Subcutaneous abdominal adipose tissue (tissue), 5 donors: Measurements from ENCODE around the gene ENTPD2.

Experiments
- H3K27ac ChIP-seq: one replicate; pipeline ENCODE4 v1.7.0; 2013; ENCODE audit warnings: low read depth, mild to moderate bottlenecking, inconsistent platforms, low read length, moderate library complexity
- H3K27me3 ChIP-seq, 5 donors: one replicate each; pipeline ENCODE4 v1.7.0; 2013; ENCODE audit warnings: low read length in 5 of 5, inconsistent platforms in 1 of 5; ENCODE audit not compliant: control insufficient read depth in 5 of 5, insufficient read depth in 4 of 5
- H3K36me3 ChIP-seq, 5 donors: one replicate each; pipeline ENCODE4 v1.7.0; 2013; ENCODE audit warnings: low read length in 5 of 5; ENCODE audit not compliant: control insufficient read depth in 5 of 5, insufficient read depth in 5 of 5
- H3K4me1 ChIP-seq, 5 donors: one replicate each; pipeline ENCODE4 v1.7.0; 2013; ENCODE audit warnings: low read length in 5 of 5, mild to moderate bottlenecking in 3 of 5, moderate library complexity in 1 of 5; ENCODE audit not compliant: control insufficient read depth in 5 of 5, insufficient read depth in 5 of 5
- H3K4me3 ChIP-seq, 5 donors: one replicate each; pipeline ENCODE4 v1.7.0; 2013; ENCODE audit warnings: low read length in 5 of 5, low read depth in 1 of 5
- H3K9ac ChIP-seq, 5 donors: one replicate each; pipeline ENCODE4 v1.7.0; 2013; ENCODE audit warnings: low read length in 5 of 5, mild to moderate bottlenecking in 4 of 5, moderate library complexity in 3 of 5
- H3K9me3 ChIP-seq, 5 donors: one replicate each; pipeline ENCODE4 v1.7.0; 2013; ENCODE audit warnings: low read length in 5 of 5; ENCODE audit not compliant: control insufficient read depth in 5 of 5
- donor health status: healthy.
- donor health status: healthy.
- donor health status: healthy.
- donor health status: healthy.
- donor health status: healthy.

The ENTPD2 gene

DNA sequence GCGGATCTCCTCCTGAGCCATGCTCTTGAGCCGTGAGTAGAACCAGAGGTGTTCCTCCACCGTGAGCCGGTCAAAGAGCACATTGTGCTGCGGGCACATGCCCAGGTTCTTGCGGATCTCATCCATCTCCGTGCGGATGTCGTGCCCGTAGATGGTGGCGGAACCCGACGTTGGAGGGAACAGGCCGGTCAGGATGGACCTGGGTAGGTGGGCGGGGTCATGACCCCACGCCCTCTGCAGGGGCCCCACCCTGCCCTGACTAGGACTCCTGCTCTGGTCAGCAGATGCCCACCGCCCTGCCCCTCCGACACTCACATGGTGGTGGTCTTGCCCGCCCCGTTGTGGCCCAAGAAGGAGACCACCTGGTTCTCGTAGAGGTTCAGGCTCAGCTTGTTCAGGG lies 37.9 kb downstream of the ENTPD2 start:
- no peaks in the 10 kb centered on the region for H3K9me3 ChIP-seq
- H3K9ac ChIP-seq = no peak overlapping the region
- H3K27me3 ChIP-seq = no peaks in the 10 kb centered on the region
- no peak overlapping the region for H3K27ac ChIP-seq
- no peaks in the 10 kb centered on the region for H3K4me1 ChIP-seq
- peaks cover 0 to 87% (median 64%) of the 10 kb centered on the region in 5 donors for H3K36me3 ChIP-seq
- no peak overlapping the region for H3K4me3 ChIP-seq

DNA sequence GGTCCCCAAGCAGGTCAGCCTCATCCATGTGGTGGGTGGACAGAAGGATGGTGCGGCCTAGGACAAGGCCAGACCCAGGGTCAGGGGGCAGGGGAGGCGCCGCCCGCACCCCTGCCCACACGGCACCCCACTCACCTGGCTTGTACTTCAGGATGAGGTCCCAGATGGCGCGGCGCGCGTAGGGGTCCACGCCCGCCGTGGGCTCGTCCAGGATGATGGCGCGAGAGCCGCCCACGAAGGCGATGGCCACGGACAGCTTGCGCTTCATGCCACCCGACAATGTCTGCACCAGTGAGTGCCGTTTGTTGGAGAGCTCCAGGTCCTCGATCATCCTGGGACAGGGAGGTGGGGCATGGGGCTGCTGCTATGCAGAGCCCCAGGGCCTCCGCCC lies 38.3 kb downstream of the ENTPD2 start:
- no peaks in the 10 kb centered on the region for H3K9me3 ChIP-seq
- no peak overlapping the region for H3K9ac ChIP-seq
- no peaks in the 10 kb centered on the region for H3K4me1 ChIP-seq
- H3K4me3 ChIP-seq = no peak overlapping the region
- no peak overlapping the region for H3K27ac ChIP-seq
- H3K36me3 ChIP-seq = peaks cover 0 to 84% (median 61%) of the 10 kb centered on the region in 5 donors
- H3K27me3 ChIP-seq = no peaks in the 10 kb centered on the region

DNA sequence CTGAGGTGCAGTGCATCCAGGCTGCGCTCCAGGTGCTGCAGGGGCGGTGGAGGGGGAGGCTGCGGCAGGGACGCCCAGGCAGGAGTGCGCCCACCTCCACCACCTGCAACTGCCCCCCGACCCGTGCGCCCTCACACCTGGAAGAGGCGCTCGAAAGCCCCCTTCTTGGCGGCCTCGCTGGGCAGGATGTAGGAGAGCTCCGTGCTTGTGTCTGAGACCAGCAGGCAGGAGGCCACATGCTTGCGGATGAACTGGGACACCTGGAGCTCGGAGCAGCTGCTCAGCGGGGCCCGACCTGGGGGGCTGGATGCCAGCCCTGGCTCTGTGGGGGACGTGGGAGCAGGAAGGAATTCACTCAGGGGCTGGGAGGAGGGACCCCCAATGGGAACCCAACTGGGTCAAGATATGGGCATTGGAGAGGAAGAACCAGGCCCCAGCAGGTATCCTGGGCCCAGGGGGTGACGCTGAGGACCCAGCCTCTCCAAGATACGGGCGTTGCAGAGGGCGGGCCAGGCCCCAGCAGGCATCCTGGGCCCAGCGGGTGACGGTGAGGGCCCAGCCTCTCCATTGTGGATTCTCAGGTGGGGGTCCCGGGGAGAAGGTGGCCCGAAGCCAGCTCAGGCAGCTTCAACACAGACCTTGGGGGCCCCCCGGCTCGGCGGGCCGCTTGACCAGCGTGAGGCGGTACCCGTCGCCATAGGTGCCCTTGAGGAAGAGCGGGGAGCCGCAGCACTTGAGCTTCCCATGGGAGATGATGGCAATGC lies 38.9 kb downstream of the ENTPD2 start:
- H3K9ac ChIP-seq = no peak overlapping the region
- no peaks in the 10 kb centered on the region for H3K9me3 ChIP-seq
- no peak overlapping the region for H3K4me3 ChIP-seq
- H3K36me3 ChIP-seq = peaks cover 0 to 81% (median 63%) of the 10 kb centered on the region in 5 donors
- no peaks in the 10 kb centered on the region for H3K27me3 ChIP-seq
- no peaks in the 10 kb centered on the region for H3K4me1 ChIP-seq
- H3K27ac ChIP-seq = no peak overlapping the region

DNA sequence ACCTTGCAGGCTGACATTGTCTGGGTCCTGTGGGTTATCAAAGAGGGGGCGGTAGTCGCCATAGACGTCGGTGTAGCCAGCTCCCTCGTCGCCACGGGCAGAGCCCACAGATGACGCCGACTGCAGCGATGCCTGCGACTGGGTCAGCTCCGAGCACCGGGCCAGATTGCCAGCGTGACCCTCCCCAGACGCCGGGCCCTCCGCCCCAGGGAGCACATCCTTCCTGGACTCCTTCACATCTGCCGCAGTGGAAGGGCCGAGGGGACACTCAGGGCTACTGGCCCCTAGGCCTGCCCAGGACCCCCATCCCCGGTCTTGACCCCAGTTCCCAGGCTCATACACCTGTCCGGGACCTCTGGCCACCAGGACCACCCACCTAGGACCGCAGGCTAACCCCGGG lies 39.7 kb downstream of the ENTPD2 start:
- no peak overlapping the region for H3K27ac ChIP-seq

DNA sequence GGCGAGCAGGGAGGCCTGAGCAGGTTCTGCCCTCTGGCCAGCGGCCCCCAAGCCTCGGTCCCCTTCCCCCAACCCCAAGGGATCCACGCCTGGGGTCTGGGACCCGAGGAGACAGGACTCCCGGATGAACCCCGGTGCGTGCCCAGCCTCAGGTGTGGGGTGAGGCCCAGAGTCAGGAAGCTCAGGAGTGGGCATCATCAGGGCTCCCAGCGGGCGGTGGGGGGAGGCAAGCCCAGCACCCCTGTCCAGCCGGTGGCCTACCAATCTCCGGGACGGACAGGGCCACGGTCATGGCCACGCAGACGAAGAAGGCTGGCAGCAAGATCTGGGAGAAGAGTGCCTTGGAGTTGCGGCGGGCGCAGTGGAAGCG lies 40.3 kb downstream of the ENTPD2 start:
- Histone ChIP-seq H3K27me3 (no peaks in the 10 kb centered on the region), H3K4me1 (no peaks in the 10 kb centered on the region), H3K36me3 (peaks cover 0 to 82% (median 66%) of the 10 kb centered on the region in 5 donors), H3K4me3 (no peak overlapping the region), H3K9me3 (no peaks in the 10 kb centered on the region), H3K27ac (no peak overlapping the region), H3K9ac (no peak overlapping the region)

More for the DNA sequence above, 39.7 kb downstream of the ENTPD2 start:
- no peaks in the 10 kb centered on the region for H3K9me3 ChIP-seq
- H3K9ac ChIP-seq = no peak overlapping the region
- H3K4me3 ChIP-seq = no peak overlapping the region
- H3K27me3 ChIP-seq = no peaks in the 10 kb centered on the region
- no peaks in the 10 kb centered on the region for H3K4me1 ChIP-seq
- H3K36me3 ChIP-seq = peaks cover 0 to 85% (median 69%) of the 10 kb centered on the region in 5 donors

DNA sequence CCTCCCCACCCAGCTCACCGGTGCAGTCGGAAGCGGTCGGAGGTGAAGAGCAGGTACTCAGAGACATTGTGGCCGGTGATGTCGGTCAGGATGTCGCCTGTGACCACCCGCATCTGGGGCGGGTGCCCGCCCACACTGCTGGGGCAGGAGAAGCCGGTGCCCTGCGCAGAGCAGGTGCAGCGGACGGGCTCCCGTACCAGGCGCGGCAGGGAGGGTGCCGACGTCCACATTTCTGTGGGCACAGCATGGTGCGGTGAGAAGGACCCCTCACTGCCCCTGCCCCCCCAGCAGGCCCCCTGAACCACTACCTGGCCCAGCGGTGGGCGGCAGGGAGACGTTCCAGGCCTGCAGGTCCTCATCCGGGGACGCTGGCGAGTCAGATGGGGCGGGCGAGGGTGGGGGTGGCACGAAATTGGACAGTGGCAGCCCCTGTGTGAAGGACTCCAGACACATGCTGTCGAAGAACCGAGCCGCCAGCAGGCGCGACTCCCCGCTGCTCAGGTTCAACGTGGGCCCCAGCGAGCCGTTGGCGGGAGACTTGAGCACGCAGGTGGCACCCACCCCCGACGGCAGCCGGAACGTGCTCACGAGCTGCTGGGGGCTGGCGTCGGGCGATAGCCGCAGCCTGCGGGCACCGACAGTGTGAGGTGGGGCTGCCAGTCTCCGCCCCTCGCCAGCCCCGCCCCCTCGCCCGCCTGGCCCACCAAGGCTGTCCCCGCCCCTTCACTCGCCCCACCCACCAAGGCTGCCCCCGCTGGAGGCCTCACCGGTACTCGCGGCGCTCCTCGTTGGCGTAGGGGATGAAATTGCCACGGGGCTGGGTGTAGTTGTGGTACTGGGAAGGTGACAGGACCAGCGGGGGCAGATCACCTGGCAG lies 40.9 kb downstream of the ENTPD2 start:
- no peaks in the 10 kb centered on the region for H3K27me3 ChIP-seq
- no peak overlapping the region for H3K27ac ChIP-seq
- H3K4me3 ChIP-seq = no peak overlapping the region
- peaks cover 0 to 86% (median 69%) of the 10 kb centered on the region in 5 donors for H3K36me3 ChIP-seq
- H3K4me1 ChIP-seq = no peaks in the 10 kb centered on the region
- H3K9me3 ChIP-seq = no peaks in the 10 kb centered on the region
- H3K9ac ChIP-seq = no peak overlapping the region

DNA sequence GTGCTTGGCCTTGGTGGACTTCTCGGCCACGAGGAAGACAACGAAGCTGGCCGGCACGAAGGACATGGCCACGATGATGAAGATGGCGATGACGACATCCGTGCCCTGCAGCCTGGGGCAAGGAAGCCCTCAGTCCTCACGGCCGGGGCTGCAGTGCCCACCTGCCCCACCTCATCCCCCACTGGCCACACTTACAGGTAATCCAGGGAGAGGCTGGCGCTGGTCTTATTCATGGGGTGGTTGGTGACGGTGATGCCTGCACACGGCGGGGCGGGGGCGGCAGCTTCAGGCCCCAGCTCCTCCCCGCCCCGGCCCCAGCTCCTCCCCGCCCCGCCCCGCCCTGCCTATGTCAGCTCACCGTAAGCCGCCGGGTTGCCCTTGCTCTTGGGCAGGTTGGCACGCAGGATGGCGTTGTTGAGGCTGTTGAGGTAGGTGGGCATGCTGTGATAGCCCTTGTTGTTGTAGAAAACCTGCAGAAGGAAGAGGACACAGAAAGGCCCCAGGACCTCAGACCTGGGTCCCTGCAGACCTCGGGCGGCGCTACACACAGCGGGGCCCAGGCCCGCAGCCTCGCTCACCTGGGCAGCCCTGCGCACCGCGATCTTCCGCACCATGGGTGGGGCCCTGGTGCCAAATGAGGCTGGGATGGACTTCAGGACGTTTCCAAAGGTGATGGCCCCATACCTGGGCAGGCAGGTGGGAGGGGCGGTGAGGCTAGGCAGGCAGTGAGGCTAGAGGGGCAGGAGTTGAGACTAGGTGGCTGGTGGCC lies 41.8 kb downstream of the ENTPD2 start:
- Histone ChIP-seq H3K9me3 (no peaks in the 10 kb centered on the region), H3K4me3 (no peak overlapping the region), H3K27me3 (no peaks in the 10 kb centered on the region), H3K36me3 (peaks cover 0 to 84% (median 64%) of the 10 kb centered on the region in 5 donors), H3K27ac (no peak overlapping the region), H3K4me1 (no peaks in the 10 kb centered on the region), H3K9ac (no peak overlapping the region)

DNA sequence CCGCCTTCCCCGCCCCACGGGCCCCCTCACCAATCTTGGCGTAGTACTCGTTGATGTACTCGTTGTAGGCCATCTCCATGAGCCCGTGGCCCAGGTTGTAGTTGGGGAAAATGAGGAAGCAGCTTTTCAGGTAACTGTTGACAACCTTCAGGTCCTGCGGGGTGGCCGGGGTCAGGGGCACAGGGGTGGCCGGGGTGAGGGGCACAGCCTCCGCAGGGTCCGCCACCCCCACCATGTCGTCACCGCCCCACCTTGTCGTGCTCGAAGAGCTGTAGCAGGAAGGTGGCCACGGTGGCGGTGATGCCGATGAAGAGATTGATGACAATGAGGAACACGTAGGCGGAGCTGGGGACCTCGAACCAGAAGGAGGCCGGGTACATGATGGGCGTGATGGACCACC lies 42.7 kb downstream of the ENTPD2 start:
- Histone ChIP-seq H3K36me3 (peaks cover 0 to 75% (median 57%) of the 10 kb centered on the region in 5 donors), H3K9ac (no peak overlapping the region), H3K4me1 (no peaks in the 10 kb centered on the region), H3K27ac (no peak overlapping the region), H3K9me3 (no peaks in the 10 kb centered on the region), H3K27me3 (no peaks in the 10 kb centered on the region), H3K4me3 (no peak overlapping the region)

DNA sequence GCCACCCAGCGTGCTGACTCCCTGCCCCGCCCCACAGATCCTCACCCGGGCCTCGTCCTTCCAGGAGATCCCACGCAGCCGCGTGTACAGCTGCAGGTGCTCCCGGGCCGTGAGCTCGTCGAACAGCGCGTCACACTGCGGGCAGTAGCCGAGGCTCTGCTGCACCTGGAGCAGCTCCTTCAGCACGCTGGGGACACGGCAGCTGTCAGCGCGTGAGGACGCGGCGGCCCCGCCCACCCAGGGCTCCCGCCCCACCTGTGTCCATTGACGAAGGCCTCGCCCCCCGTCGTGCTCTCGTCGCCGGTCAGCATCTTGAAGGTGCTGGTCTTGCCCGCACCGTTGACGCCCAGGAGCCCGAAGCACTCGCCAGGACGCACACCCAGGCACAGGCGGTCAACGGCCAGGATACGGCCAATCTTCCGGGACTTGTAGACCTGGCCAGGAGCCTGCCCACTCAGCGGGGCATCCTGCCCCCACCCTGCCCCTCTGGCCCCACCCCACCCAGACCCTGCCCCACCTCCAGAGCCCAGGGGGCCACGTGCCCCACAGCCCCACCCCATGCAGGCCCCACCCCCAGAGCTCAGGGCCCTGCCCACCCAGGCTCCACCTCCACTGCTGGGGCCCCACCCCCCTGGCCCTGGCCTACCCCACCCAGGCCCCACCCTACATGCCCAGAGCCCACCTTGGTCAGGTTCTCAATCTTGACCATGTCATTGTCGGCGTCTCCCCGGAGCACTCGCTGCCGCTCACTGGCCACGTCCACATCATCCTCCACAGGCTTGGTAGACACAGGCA lies 43.7 kb downstream of the ENTPD2 start:
- no peak overlapping the region for H3K9ac ChIP-seq
- no peak overlapping the region for H3K27ac ChIP-seq
- no peak overlapping the region for H3K4me3 ChIP-seq
- no peaks in the 10 kb centered on the region for H3K9me3 ChIP-seq
- no peaks in the 10 kb centered on the region for H3K4me1 ChIP-seq
- no peaks in the 10 kb centered on the region for H3K27me3 ChIP-seq
- peaks cover 0 to 65% (median 48%) of the 10 kb centered on the region in 5 donors for H3K36me3 ChIP-seq
